ENCODE data around the gene RAI14. TPM values are rescaled to one million over a fixed set of nuclear protein-coding genes. Genes with fewer than 3 reads are reported as not detected.
A peak's percentile ranks its signal among the peaks of the same experiment; 100 is the strongest.
"Not testable (repeated sequence)": the region's sequence is repeated elsewhere in the genome, so short reads cannot be mapped to it uniquely, and the experiment has no call there.

The RAI14 gene
- polyA plus RNA-seq, 4 donors, result 87.4 to 100 (median 95.0) TPM

DNA sequence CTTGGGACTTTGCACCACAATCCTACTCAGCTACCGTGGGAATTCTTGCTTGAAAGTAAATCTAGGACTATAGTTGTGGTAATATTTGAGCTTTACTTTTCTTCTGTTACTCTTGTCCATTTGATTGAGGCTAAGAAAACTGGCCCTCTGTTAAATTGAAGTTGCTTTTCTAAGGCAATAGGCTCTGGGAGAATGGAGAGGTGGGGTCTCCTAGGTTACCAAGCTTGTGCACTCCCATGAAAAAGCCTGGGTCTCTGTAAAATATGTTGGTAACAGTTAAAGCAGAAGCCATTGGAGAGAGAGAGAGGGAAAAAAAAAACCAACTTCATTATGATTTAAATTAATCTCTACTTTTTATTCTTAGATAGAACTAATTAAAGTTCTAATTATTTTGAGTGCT is 68.6 kb downstream of the RAI14 start:
- no peak for DNase-seq (ENCODE audit: low read depth in 4 of 4, low spot score in 2 of 4)

GRCh38 chr5:34727166-34727749 is 71.1 kb downstream of the RAI14 start:
- DNase-seq (ENCODE audit: low read depth in 4 of 4, low spot score in 2 of 4), result not testable (repeated sequence)

DNA sequence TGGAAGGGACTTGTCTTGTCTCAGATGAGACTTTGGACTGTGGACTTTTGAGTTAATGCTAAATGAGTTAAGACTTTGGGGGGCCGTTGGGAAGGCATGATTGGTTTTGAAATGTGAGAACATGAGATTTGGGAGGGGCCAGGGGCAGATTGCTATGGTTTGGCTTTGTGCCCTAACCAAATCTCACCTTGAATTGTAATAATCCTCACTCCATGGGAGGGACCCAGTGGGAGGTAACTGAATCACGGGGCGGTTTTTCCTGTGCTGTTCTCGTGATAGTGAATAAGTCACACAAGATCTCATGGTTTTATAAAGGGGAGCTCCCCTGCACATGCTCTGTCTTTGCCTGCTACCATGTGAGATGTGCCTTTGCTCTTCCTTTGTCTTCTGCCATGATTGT is 72.1 kb downstream of the RAI14 start:
- no peak for DNase-seq (ENCODE audit: low read depth in 4 of 4, low spot score in 2 of 4)

GRCh38 chr5:34731435-34732232 is 75.5 kb downstream of the RAI14 start:
- no peak for DNase-seq (ENCODE audit: low read depth in 4 of 4, low spot score in 2 of 4)

DNA sequence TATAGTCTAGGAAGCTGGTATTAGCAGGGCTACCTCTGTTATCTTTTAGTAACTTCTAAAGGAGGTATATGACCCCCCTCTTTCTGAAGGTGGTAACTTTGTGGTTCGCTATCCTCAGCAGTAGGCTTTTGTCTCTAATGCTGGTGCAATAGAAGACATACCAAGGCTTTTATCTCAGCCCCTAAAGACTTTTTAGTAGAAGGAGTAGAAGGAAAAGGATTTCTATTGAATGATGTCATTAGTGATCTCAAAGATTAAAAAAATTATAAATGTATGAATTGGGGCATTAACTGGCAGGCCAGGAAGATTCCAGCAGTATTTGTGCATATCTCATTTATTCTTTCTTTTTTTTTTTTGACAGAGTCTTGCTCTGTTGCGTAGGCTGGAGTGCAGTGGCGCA is 78.2 kb downstream of the RAI14 start:
- no peak for DNase-seq (ENCODE audit: low read depth in 4 of 4, low spot score in 2 of 4)

GRCh38 chr5:34735491-34736426 is 79.6 kb downstream of the RAI14 start:
- DNase-seq (ENCODE audit: low read depth in 4 of 4, low spot score in 2 of 4), result no peak

DNA sequence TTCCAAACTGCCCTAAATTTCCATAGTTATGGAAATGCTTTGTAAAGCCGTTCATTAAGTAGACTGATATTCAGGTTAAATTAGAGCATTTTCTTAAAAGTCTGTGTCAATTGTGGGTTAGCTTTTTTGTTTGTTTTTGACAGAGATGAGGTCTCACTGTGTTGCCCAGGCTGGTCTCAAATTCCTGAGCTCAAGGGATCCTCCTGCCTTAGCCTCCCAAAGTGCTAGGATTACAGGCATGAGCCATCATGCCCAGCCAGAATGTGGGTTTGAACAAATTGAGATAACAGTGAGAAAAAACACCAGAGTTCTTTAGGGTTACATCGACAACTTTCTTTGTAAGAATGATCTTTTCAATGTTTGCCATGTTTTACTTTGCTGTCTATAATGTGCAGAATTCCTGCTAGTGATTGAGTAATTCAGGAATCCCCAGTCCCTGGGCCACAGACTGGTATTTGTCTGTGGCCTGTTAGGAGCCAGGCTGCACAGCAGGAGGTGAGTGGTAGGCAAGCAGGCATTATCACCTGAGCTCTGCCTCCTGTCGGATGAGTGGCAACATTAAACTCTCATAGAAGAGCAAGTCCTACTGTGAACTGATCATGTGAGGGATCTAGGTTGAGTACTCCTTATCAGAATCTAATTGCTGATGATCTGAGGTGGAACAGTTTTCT is 80.5 kb downstream of the RAI14 start:
- DNase-seq (ENCODE audit: low read depth in 4 of 4, low spot score in 2 of 4), result no peak

DNA sequence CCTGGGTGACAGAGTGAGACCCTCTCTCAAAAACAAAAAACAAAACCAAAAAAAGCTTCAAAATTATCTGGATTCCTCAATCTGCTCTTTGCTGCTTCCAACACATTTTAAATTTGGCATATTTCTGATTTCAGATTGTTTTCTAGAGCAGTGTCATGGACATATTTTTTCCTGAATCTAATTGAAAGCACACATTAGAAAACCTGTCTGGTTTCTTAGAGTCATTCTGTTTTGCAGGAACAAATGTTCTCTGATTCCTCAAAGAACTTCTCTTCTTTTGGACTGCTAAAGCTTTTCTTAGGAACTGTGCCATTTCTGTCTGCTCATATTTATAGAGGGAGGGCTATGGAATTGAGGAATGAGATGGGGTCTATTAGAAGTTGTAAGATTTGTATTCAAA is 81.6 kb downstream of the RAI14 start:
- no peak for DNase-seq (ENCODE audit: low read depth in 4 of 4, low spot score in 2 of 4)

GRCh38 chr5:34738381-34738780 is 82.3 kb downstream of the RAI14 start:
- DNase-seq (ENCODE audit: low read depth in 4 of 4, low spot score in 2 of 4), result no peak

DNA sequence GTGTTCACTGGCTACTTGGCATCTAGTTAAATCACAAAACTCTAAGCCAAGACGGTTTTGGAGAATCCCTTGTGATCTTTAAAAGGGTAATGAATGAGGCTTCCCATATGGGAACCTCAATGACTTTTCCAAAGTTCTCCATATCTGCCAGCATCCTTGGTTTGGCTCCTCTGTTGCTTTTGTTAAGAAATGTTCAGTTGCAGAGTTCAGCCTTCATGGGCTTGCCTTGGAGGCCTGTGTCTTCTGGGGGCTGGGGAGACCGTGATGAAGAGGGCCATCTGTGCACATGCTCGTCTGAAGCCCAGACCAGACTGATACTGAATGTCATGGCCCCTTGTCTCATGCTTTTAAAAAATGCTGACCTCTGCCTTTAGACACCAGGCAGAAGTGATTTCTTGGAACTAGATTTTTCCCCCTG is 84.3 kb downstream of the RAI14 start:
- peak in 1 of 4 donors; percentile 36 for DNase-seq (ENCODE audit: low read depth in 4 of 4, low spot score in 2 of 4)

DNA sequence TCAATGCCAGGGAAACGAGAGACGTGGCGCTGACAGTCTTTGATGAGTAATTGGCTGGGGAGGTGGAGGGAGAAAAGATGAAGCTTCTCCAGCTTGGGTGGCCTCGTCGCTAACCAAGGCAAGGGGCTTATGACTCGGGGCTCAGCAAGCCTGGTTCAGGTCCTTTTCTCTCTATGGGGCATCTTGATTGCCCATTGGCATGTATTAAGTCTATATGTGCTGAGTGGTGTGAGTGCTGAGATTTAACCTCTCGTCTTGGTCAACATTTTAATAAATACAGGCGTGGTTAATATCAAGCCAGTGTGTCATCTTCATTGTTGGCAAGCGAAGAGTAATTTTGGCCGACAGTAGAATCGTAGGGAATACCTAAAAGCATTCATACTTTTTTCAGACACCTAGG is 85.9 kb downstream of the RAI14 start:
- DNase-seq (ENCODE audit: low read depth in 4 of 4, low spot score in 2 of 4), result no peak

GRCh38 chr5:34743878-34744277 is 87.8 kb downstream of the RAI14 start:
- DNase-seq (ENCODE audit: low read depth in 4 of 4, low spot score in 2 of 4), result no peak

- no peak for DNase-seq (ENCODE audit: low read depth in 4 of 4, low spot score in 2 of 4)
Observed at GRCh38 chr5:34748431-34748830, 92.3 kb downstream of the RAI14 start.

DNA sequence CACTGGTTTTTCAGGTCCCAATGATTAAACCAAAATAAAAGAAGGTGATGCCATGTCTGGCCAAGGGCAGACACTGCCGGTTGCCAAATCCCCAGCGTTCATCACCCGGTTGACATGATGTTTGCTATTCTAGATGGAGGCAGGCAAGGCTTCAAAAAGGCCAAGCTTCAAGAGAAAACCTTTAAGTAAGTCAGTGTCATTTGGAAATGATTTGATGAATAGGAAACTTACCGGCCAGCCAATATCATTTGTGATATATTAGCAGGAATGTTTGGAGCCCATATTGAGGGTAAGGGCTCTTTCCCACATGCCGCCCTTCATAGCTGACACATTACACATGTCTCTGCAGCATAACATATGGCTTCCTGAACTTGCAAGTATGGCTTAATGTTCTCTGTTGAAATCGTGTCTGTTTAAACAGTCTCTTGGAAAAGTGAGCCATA is 93.3 kb downstream of the RAI14 start:
- DNase-seq (ENCODE audit: low read depth in 4 of 4, low spot score in 2 of 4), result no peak

DNA sequence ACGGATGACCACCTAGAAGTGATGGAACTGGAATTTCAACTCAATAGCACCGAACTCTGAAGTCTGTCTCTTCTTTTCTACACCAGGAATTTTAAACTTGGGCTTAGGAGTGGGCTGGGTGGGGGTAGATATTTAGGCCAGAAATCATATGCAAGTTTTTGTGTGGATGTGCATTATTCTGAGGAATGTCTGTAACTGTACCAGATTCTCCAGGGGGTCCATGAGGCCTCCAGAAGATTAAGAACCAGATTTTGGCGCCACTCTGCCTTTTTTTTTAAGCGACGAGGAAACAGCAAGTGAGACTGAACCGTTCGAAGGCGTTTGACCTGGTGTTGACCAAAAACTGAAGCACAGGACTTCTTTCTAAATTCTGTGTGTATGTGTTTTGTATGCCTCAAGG is 94.1 kb downstream of the RAI14 start:
- no peak for DNase-seq (ENCODE audit: low read depth in 4 of 4, low spot score in 2 of 4)

- no peak for DNase-seq (ENCODE audit: low read depth in 4 of 4, low spot score in 2 of 4)
Observed at GRCh38 chr5:34751807-34752736, 95.9 kb downstream of the RAI14 start.

DNA sequence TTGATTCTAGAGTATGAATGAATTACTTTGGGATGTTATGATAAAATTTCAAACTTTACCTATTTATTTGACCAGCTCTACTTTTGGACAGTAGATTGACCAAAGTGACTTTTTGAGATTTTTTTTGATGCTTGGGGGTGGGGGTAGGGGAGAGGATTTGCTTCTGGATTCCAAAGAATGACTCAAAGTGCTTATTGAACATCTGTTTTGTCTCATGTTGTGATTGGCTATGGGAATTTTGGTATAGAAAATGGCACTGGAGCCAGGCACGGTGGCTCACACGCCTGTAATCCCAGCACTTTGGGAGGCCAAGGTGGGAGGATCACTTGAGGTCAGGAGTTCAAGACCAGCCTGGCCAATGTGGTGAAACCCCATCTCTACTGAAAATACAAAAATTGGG is 97.1 kb downstream of the RAI14 start:
- not testable (repeated sequence) for DNase-seq (ENCODE audit: low read depth in 4 of 4, low spot score in 2 of 4)

DNA sequence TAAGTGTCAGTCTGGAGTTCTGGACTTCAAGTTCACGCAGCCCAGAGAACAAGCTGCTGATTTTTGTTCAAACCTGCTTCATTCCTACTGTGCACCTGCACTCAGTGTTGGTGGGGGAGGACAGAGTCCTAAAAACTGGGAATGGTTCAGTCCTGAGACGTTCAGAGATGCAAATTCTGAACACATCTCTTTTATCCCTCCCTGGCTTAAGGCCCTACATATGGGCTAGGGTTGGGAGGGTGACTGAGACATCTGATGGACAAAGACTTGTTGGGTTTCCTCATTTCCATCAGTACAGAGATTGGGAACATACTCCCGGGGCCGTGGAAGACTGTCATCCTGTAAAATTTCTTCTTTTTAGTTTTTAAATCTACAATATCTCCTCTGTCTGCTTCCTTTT is 99.8 kb downstream of the RAI14 start:
- DNase-seq (ENCODE audit: low read depth in 4 of 4, low spot score in 2 of 4), result no peak

DNA sequence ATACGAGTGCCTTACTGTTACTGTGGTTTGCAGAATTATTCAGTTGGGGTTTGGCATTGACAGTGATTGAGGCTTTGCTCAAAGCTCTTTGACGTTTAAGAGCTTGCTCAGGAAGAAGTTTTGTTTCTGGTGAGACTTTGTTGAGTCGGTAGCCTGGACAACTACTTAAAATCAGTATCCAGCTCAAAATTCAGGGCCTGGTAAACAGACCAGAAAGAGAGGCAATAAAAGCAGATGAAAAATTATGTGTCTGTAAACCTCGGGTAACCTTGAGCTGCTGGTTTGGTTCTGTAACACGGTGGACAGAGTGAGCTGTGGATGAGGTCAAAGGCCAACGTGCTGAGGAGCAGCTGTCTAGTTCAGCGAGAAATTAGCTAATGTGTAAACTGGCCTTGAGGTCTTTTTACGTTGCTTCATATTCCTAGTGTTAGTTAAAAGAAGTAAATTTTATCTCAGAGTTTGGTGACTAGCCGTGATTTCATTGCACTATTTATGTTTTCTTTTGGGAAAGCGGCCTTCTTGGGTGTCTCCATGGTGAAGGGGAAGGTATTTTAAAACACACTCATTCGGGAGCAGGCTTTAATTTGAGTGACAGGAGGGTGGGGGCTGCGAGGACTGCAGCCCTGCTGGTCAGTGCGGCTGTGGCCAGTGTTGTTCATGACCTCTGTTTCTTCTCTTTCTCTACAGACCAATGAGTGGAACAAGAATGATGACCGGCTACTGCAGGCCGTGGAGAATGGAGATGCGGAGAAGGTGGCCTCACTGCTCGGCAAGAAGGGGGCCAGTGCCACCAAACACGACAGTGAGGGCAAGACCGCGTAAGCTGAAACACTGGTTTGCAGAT is 100.9 kb downstream of the RAI14 start:
- DNase-seq (ENCODE audit: low read depth in 4 of 4, low spot score in 2 of 4), result peak; percentile 46 to 76 (median 68)

Data from left renal cortex interstitium (tissue), 4 donors.